Measurements from ENCODE around the gene IRS2.

IRS2 gene

GRCh38 chr13:109778102-109778542 lies 8.3 kb downstream of the IRS2 start:
- no peaks in the 10 kb centered on the region for H3K79me2 ChIP-seq
- no peaks in the 10 kb centered on the region for H3K36me3 ChIP-seq (ENCODE audit: control insufficient read depth, insufficient read depth, low read length)
- H3K4me2 ChIP-seq (ENCODE audit: low read length): no peak overlapping the region
- no peak overlapping the region for H3K9ac ChIP-seq
- H3K4me3 ChIP-seq (ENCODE audit: low read depth, low read length): no peak overlapping the region
- no peaks in the 10 kb centered on the region for H3K27me3 ChIP-seq (ENCODE audit: control insufficient read depth, insufficient read depth, low read length)
- TF ChIP-seq, protein P1, sequence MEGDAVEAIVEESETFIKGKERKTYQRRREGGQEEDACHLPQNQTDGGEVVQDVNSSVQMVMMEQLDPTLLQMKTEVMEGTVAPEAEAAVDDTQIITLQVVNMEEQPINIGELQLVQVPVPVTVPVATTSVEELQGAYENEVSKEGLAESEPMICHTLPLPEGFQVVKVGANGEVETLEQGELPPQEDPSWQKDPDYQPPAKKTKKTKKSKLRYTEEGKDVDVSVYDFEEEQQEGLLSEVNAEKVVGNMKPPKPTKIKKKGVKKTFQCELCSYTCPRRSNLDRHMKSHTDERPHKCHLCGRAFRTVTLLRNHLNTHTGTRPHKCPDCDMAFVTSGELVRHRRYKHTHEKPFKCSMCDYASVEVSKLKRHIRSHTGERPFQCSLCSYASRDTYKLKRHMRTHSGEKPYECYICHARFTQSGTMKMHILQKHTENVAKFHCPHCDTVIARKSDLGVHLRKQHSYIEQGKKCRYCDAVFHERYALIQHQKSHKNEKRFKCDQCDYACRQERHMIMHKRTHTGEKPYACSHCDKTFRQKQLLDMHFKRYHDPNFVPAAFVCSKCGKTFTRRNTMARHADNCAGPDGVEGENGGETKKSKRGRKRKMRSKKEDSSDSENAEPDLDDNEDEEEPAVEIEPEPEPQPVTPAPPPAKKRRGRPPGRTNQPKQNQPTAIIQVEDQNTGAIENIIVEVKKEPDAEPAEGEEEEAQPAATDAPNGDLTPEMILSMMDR (IDR thresholded peaks at IDR 0.05): no peak
- no peak overlapping the region for H2AFZ ChIP-seq
- H3K27ac ChIP-seq: no peak overlapping the region
- H3K9me3 ChIP-seq (ENCODE audit: control insufficient read depth, low read length): no peaks in the 10 kb centered on the region
- H3K4me1 ChIP-seq: peaks cover 3% of the 10 kb centered on the region

- H3K9ac ChIP-seq: no peak overlapping the region
- H3K27me3 ChIP-seq (ENCODE audit: control insufficient read depth, insufficient read depth, low read length): no peaks in the 10 kb centered on the region
- no peak overlapping the region for H3K4me3 ChIP-seq (ENCODE audit: low read depth, low read length)
- no peak overlapping the region for H2AFZ ChIP-seq
- TF ChIP-seq, protein P1 (IDR thresholded peaks at IDR 0.05): no peak
- no peaks in the 10 kb centered on the region for H3K9me3 ChIP-seq (ENCODE audit: control insufficient read depth, low read length)
- no peak overlapping the region for H3K27ac ChIP-seq
- peaks cover 3% of the 10 kb centered on the region for H3K4me1 ChIP-seq
- no peak overlapping the region for H3K4me2 ChIP-seq (ENCODE audit: low read length)
- H3K79me2 ChIP-seq: no peaks in the 10 kb centered on the region
- no peaks in the 10 kb centered on the region for H3K36me3 ChIP-seq (ENCODE audit: control insufficient read depth, insufficient read depth, low read length)
Measured at GRCh38 chr13:109776575-109776974, 9.8 kb downstream of the IRS2 start.

DNA sequence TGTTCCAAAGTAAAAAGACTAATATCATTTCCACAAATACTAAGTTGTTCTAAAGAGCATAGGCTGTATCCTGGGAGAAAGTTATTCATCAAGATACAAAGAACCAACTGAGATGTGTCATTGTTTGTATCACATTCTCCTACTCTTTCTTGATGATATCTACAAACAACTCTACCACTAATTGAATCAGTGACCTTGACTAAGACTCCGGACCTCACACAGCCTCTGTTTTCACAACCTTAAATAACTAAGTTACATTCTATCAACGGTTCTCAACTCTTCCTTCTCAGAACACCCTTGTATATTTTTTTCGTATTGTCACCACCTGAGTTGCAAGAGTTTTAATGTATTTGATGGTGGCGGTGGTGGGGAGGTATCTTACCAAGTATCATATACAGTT lies 12.6 kb downstream of the IRS2 start:
- Histone ChIP-seq H3K27ac (no peak overlapping the region), H3K27me3 (ENCODE audit: control insufficient read depth, insufficient read depth, low read length) (no peaks in the 10 kb centered on the region), H3K9ac (no peak overlapping the region), H2AFZ (no peak overlapping the region), H3K4me1 (peaks cover 3% of the 10 kb centered on the region), H3K79me2 (no peaks in the 10 kb centered on the region), H3K9me3 (ENCODE audit: control insufficient read depth, low read length) (no peaks in the 10 kb centered on the region), H3K4me2 (ENCODE audit: low read length) (no peak overlapping the region), H3K36me3 (ENCODE audit: control insufficient read depth, insufficient read depth, low read length) (no peaks in the 10 kb centered on the region), H3K4me3 (ENCODE audit: low read depth, low read length) (no peak overlapping the region)
- TF ChIP-seq, protein P1 (IDR thresholded peaks at IDR 0.05): no peak

DNA sequence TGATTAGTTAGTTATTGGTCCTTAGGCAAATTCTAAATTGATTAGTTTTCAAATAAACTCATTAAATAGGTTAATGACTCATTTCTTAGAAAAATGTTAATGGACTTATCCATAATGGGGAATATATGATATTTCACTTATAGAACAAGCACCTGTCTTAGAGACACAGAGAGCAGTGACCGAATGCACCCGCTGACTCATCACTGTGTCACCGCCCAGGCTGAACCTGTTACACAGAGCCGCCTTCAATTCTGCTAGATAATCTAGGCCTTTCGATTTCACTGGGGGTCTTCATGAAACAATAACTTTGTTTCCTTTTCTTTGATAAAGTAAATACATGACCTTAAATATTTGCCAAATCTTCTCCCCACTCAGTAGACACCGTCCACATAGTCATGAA lies 13.1 kb downstream of the IRS2 start:
- H3K79me2 ChIP-seq: no peaks in the 10 kb centered on the region
- H3K27ac ChIP-seq: no peak overlapping the region
- H3K4me3 ChIP-seq (ENCODE audit: low read depth, low read length): no peak overlapping the region
- H3K4me1 ChIP-seq: peaks cover 3% of the 10 kb centered on the region
- H3K9ac ChIP-seq: no peak overlapping the region
- no peak overlapping the region for H3K4me2 ChIP-seq (ENCODE audit: low read length)
- H3K9me3 ChIP-seq (ENCODE audit: control insufficient read depth, low read length): no peaks in the 10 kb centered on the region
- no peaks in the 10 kb centered on the region for H3K27me3 ChIP-seq (ENCODE audit: control insufficient read depth, insufficient read depth, low read length)
- no peaks in the 10 kb centered on the region for H3K36me3 ChIP-seq (ENCODE audit: control insufficient read depth, insufficient read depth, low read length)
- TF ChIP-seq, protein P1 (IDR thresholded peaks at IDR 0.05): no peak
- no peak overlapping the region for H2AFZ ChIP-seq

- Histone ChIP-seq H2AFZ (no peak overlapping the region), H3K4me2 (ENCODE audit: low read length) (no peak overlapping the region), H3K79me2 (no peaks in the 10 kb centered on the region), H3K4me3 (ENCODE audit: low read depth, low read length) (no peak overlapping the region), H3K9ac (no peak overlapping the region), H3K4me1 (no peaks in the 10 kb centered on the region), H3K27ac (no peak overlapping the region), H3K36me3 (ENCODE audit: control insufficient read depth, insufficient read depth, low read length) (no peaks in the 10 kb centered on the region), H3K9me3 (ENCODE audit: control insufficient read depth, low read length) (no peaks in the 10 kb centered on the region), H3K27me3 (ENCODE audit: control insufficient read depth, insufficient read depth, low read length) (no peaks in the 10 kb centered on the region)
- TF ChIP-seq, protein P1 (IDR thresholded peaks at IDR 0.05): no peak
Measured at GRCh38 chr13:109771926-109772325, 14.5 kb downstream of the IRS2 start.
